ENCODE results near the gene MINDY1. TPM values are rescaled to one million over a fixed set of nuclear protein-coding genes. Genes with fewer than 3 reads are reported as not detected.

Gene MINDY1
- total and polyA plus RNA-seq, 9 of the 15 experiments (the other 6 are each of a cell fraction or from before 2014, with no cell fraction given): 0.49 to 11.0 (median 6.0) TPM

GRCh38 chr1:151050051-151050688, 43.5 kb upstream of the MINDY1 start (continued):
- TF ChIP-seq ZNF124 (CRISPR knock-in tag; IDR thresholded peaks at IDR 0.05) (no peak), E2F8 (IDR thresholded peaks at IDR 0.05; ENCODE audit: low read depth, partially characterized antibody) (peak; percentile 64), SUPT5H (IDR thresholded peaks at IDR 0.05) (peak; percentile 74), HBP1 (CRISPR knock-in tag; IDR thresholded peaks at IDR 0.05) (peak; percentile 26; the same call in 1 of the 2 replicates), ATF6 (CRISPR knock-in tag; IDR thresholded peaks at IDR 0.05) (no peak), ZNF79 (CRISPR knock-in tag; IDR thresholded peaks at IDR 0.05; ENCODE audit: low read depth) (no peak), RBFOX2 (IDR thresholded peaks at IDR 0.05; ENCODE audit: low read depth, low read length) (0 out of 2 replicates have a peak, but pooled peaks have one; percentile 22), KDM5B (IDR thresholded peaks at IDR 0.05; ENCODE audit: insufficient replicate concordance, low read depth, low read length) (no peak), ZNF280A (IDR thresholded peaks at IDR 0.05; ENCODE audit: low read depth, partially characterized antibody) (no peak), GTF2E2 (tag; IDR thresholded peaks at IDR 0.05) (no peak), USF2 (CRISPR knock-in tag; IDR thresholded peaks at IDR 0.05) (no peak), PTBP1 (IDR thresholded peaks at IDR 0.05; ENCODE audit: low read depth, low read length) (no peak), POLR2H (tag; IDR thresholded peaks at IDR 0.05; ENCODE audit: low read depth) (peak; percentile 13; the same call in 1 of the 2 replicates)

Data from K562 (cell line).